ENCODE results near the gene STX11. TPM values are rescaled to one million over a fixed set of nuclear protein-coding genes. Genes with fewer than 3 reads are reported as not detected.

STX11 gene
- polyA plus RNA-seq, 1 experiment = 0.16 TPM

GRCh38 chr6:144213315-144213714 lies 63.0 kb downstream of the STX11 start:
- CTCF ChIA-PET = interaction anchor here (1.0 to 1.5 kb wide), 2 partner anchors 107 to 638 kb away, joined by 3 read pairs; no protein-coding TSS in a partner anchor
- DNase-seq (ENCODE audit: low read depth, low spot score) = no peak

GRCh38 chr6:144214029-144214428 lies 63.7 kb downstream of the STX11 start:
- DNase-seq (ENCODE audit: low read depth, low spot score) = no peak
- no peak overlapping the region for H3K4me3 ChIP-seq (ENCODE audit: low read depth, low read length)
- H3K27me3 ChIP-seq (ENCODE audit: control insufficient read depth, insufficient read depth, low read length) = peaks cover 9% of the 10 kb centered on the region
- no peak for TF ChIP-seq CTCF (IDR thresholded peaks at IDR 0.05; ENCODE audit: low read depth, low read length)
- CTCF ChIA-PET = interaction anchor here (1.0 to 1.5 kb wide), 2 partner anchors 107 to 639 kb away, joined by 3 read pairs; no protein-coding TSS in a partner anchor
- no peaks in the 10 kb centered on the region; the same call in 1 of the 2 replicates for H3K9me3 ChIP-seq (ENCODE audit: control insufficient read depth, insufficient read depth, low read length)
- POLR2A ChIA-PET = no interaction called here
- no peak overlapping the region for H3K27ac ChIP-seq (ENCODE audit: low read depth, low read length)

More at GRCh38 chr6:144213315-144213714, 63.0 kb downstream of the STX11 start:
- POLR2A ChIA-PET = no interaction called here
- no peak for TF ChIP-seq CTCF (IDR thresholded peaks at IDR 0.05; ENCODE audit: low read depth, low read length)
- no peak overlapping the region for H3K4me3 ChIP-seq (ENCODE audit: low read depth, low read length)
- H3K9me3 ChIP-seq (ENCODE audit: control insufficient read depth, insufficient read depth, low read length) = no peaks in the 10 kb centered on the region; the same call in 1 of the 2 replicates
- H3K27ac ChIP-seq (ENCODE audit: low read depth, low read length) = no peak overlapping the region
- peaks cover 12% of the 10 kb centered on the region for H3K27me3 ChIP-seq (ENCODE audit: control insufficient read depth, insufficient read depth, low read length)

GRCh38 chr6:144214622-144215401 lies 64.5 kb downstream of the STX11 start:
- ChIA-PET POLR2A (interaction anchor here (0.6 kb wide), 1 partner anchor 34 kb away, joined by 7 read pairs; no protein-coding TSS in a partner anchor), CTCF (interaction anchor here (0.9 to 1.5 kb wide), 2 partner anchors 75 to 108 kb away, joined by 3 read pairs; no protein-coding TSS in a partner anchor)
- no peak overlapping the region for H3K27ac ChIP-seq (ENCODE audit: low read depth, low read length)

GRCh38 chr6:144215402-144215931 lies 65.2 kb downstream of the STX11 start:
- POLR2A ChIA-PET = no interaction called here
- CTCF ChIA-PET = interaction anchor here (0.9 to 1.5 kb wide), 2 partner anchors 76 to 106 kb away, joined by 3 to 4 read pairs; no protein-coding TSS in a partner anchor
- no peak for TF ChIP-seq CTCF (IDR thresholded peaks at IDR 0.05; ENCODE audit: low read depth, low read length)
- Histone ChIP-seq H3K9me3 (ENCODE audit: control insufficient read depth, insufficient read depth, low read length) (no peaks in the 10 kb centered on the region; the same call in 1 of the 2 replicates), H3K27me3 (ENCODE audit: control insufficient read depth, insufficient read depth, low read length) (no peaks in the 10 kb centered on the region), H3K4me3 (ENCODE audit: low read depth, low read length) (peak overlapping the region; percentile 70), H3K27ac (ENCODE audit: low read depth, low read length) (peak overlapping the region; percentile 84)
- DNase-seq (ENCODE audit: low read depth, low spot score) = no peak

More at GRCh38 chr6:144214622-144215401, 64.5 kb downstream of the STX11 start:
- Histone ChIP-seq H3K9me3 (ENCODE audit: control insufficient read depth, insufficient read depth, low read length) (no peaks in the 10 kb centered on the region; the same call in 1 of the 2 replicates), H3K27me3 (ENCODE audit: control insufficient read depth, insufficient read depth, low read length) (peaks cover 4% of the 10 kb centered on the region), H3K4me3 (ENCODE audit: low read depth, low read length) (no peak overlapping the region; the same call in 1 of the 2 replicates)
- DNase-seq (ENCODE audit: low read depth, low spot score) = no peak
- TF ChIP-seq CTCF (IDR thresholded peaks at IDR 0.05; ENCODE audit: low read depth, low read length) = no peak
